Transverse colon (tissue), 3 donors: ENCODE measurements around the gene FAM13C.

Source experiments
- CTCF ChIP-seq, 5 experiments: fragments of 200-600 bp in 3 of 5; fragments of 450-650 bp in 2 of 5; sonication (generic) in 3 of 5; IDR thresholded peaks; 1 replicate in 2 of 5; 2 replicates in 3 of 5; pipeline ENCODE4 v1.5.1; 2016 to 2017; ENCODE audit warnings: antibody characterized with exemption in 5 of 5, inconsistent platforms in 3 of 5, mild to moderate bottlenecking in 2 of 5, moderate library complexity in 1 of 5
- POLR2A ChIP-seq: fragments of 450-650 bp; IDR thresholded peaks from one replicate; pipeline ENCODE4 v1.6.1; 2016; ENCODE audit warnings: antibody characterized with exemption, mild to moderate bottlenecking, moderate library complexity

DNA sequence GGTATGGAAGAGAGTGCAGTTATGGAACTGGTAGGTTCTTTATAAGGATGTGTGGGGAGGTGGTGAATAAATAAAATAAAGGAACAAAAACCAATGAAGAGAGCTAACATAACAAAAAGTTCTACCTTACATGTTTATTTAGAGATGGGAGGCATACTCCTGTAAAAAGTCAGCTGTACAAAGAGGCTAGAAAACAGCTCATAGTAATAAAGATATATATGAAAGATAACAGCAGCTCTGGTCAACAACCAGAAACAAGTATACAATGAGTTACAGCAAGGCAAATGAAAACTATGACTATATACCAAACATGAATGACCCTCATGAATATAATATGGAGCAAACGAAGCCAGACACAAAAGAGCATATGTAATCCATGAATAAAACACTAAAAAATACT, 62.0 kb downstream of the FAM13C start:
- TF ChIP-seq CTCF (IDR thresholded peaks at IDR 0.05) (no peak), POLR2A (no peak)
